Measurements from ENCODE around the gene PDCD7. TPM values are rescaled to one million over a fixed set of nuclear protein-coding genes. Genes with fewer than 3 reads are reported as not detected.

Gene PDCD7
- total and polyA plus RNA-seq, 2 of the 13 experiments (the other 11 are each of a cell fraction or from before 2014, with no cell fraction given), result 10.1 to 14.7 TPM

- peak; percentile 59 for TF ChIP-seq ARID5B (CRISPR knock-in tag; IDR thresholded peaks at IDR 0.05)
- no peak for TF ChIP-seq GRHL1 (CRISPR knock-in tag; conservative IDR thresholded peaks at IDR 0.05)
- TF ChIP-seq FOXK2 (IDR thresholded peaks at IDR 0.05), result no peak
- peak; percentile 60; the same call in 1 of the 2 replicates for TF ChIP-seq SALL2 (CRISPR knock-in tag; IDR thresholded peaks at IDR 0.05)
- no peak for TF ChIP-seq PHF21A (CRISPR knock-in tag; IDR thresholded peaks at IDR 0.05)
- no peak; the same call in 1 of the 2 replicates for TF ChIP-seq RFX5 (IDR thresholded peaks at IDR 0.05; ENCODE audit: low read depth, low read length)
- TF ChIP-seq MTERF4 (CRISPR knock-in tag; IDR thresholded peaks at IDR 0.05), result peak; percentile 71
- peak; percentile 57; the same call in 1 of the 2 replicates for TF ChIP-seq ZNF414 (CRISPR knock-in tag; IDR thresholded peaks at IDR 0.05)
- peak; percentile 89 for TF ChIP-seq TAF1 (CRISPR knock-in tag; IDR thresholded peaks at IDR 0.05)
- TF ChIP-seq ZNF317 (CRISPR knock-in tag; IDR thresholded peaks at IDR 0.05), result no peak
- TF ChIP-seq NFYB (CRISPR knock-in tag; IDR thresholded peaks at IDR 0.05), result peak; percentile 60
- peak; percentile 51; the same call in 1 of the 2 replicates for TF ChIP-seq ZBED4 (CRISPR knock-in tag; IDR thresholded peaks at IDR 0.05; ENCODE audit: borderline replicate concordance)
- TF ChIP-seq ZNF335 (CRISPR knock-in tag; IDR thresholded peaks at IDR 0.05), result peak; percentile 35; the same call in 1 of the 2 replicates
- TF ChIP-seq TFAP4 (IDR thresholded peaks at IDR 0.05; ENCODE audit: borderline replicate concordance, low read depth), result no peak
- peak; percentile 42; the same call in 1 of the 2 replicates for TF ChIP-seq SSRP1 (CRISPR knock-in tag; IDR thresholded peaks at IDR 0.05)
- peak; percentile 80 for TF ChIP-seq ZNF772 (CRISPR knock-in tag; IDR thresholded peaks at IDR 0.05)
- peak; percentile 56 for TF ChIP-seq ERF (CRISPR knock-in tag; IDR thresholded peaks at IDR 0.05)
Observed at GRCh38 chr15:65133548-65134200, at the start of gene PDCD7 (continued).

Data from HepG2 (cell line).